Fibroblast of the aortic adventitia (primary cell): Measurements from ENCODE around the gene LRRC4. TPM values are rescaled to one million over a fixed set of nuclear protein-coding genes. Genes with fewer than 3 reads are reported as not detected.

ENCODE experiments used
- DNase-seq: peaks from one replicate; pipeline ENCODE4 v3.0.0-alpha.2; 2010; ENCODE audit warnings: low read depth
- H3K4me3 ChIP-seq: 2 replicates; pipeline ENCODE4 v1.5.1; 2011; ENCODE audit warnings: low read depth, mild to moderate bottlenecking, control low read depth, low read length, moderate library complexity
- CTCF ChIP-seq: IDR thresholded peaks from 2 replicates; pipeline ENCODE4 v1.5.1; 2011; ENCODE audit warnings: mild to moderate bottlenecking, low read length, control low read depth, inconsistent platforms; ENCODE audit not compliant: insufficient read depth
- total RNA-seq: library from RNA; depleted of rRNA; stranded (reverse); fragments of >200 nt; gene quantifications from 2 replicates; pipeline ENCODE4 v1.2.3, GENCODE V29; 2012; ENCODE audit warnings: low replicate concordance

LRRC4 gene
- total RNA-seq, 1 donor = 0.27 TPM

- no peak for TF ChIP-seq CTCF
- peak; percentile 22 for DNase-seq
- H3K4me3 ChIP-seq = no peak overlapping the region
These were observed 28.1 kb upstream of the LRRC4 start for GRCh38 chr7:128059143-128059988.

GRCh38 chr7:128057909-128058308 lies 26.7 kb upstream of the LRRC4 start:
- no peak for TF ChIP-seq CTCF
- no peak for DNase-seq
- no peak overlapping the region for H3K4me3 ChIP-seq

- TF ChIP-seq CTCF = no peak
- no peak overlapping the region for H3K4me3 ChIP-seq
- peak; percentile 59 for DNase-seq
These were observed 25.7 kb upstream of the LRRC4 start for GRCh38 chr7:128056901-128057300.

- no peak for TF ChIP-seq CTCF
These were observed 24.4 kb upstream of the LRRC4 start for GRCh38 chr7:128055637-128056036.

GRCh38 chr7:128054511-128054910 lies 23.3 kb upstream of the LRRC4 start:
- no peak for DNase-seq
- H3K4me3 ChIP-seq = no peak overlapping the region
- no peak for TF ChIP-seq CTCF

More at GRCh38 chr7:128055637-128056036, 24.4 kb upstream of the LRRC4 start:
- DNase-seq = no peak
- H3K4me3 ChIP-seq = no peak overlapping the region

GRCh38 chr7:128053991-128054390 lies 22.8 kb upstream of the LRRC4 start:
- DNase-seq = no peak
- no peak overlapping the region for H3K4me3 ChIP-seq
- TF ChIP-seq CTCF = no peak
